Caco-2 (cell line): ENCODE results near the gene SPCS3. TPM values are rescaled to one million over a fixed set of nuclear protein-coding genes. Genes with fewer than 3 reads are reported as not detected.

ENCODE experiments used
- BruUV-seq: library from RNA; stranded (reverse); fragments of 400-500 nt; replicated peaks from 2 replicates; lab custom pipeline; 2021; lab: Mats Ljungman, UMichigan
- CTCF ChIA-PET: fragments of 300-600 bp; sonication (Branson Sonifier 250); formaldehyde crosslinking; loops from one replicate; lab custom pipeline; 2022; ENCODE audit warnings: antibody characterized with exemption; lab: Charles Lee
- POLR2A ChIA-PET: fragments of 300-600 bp; sonication (Branson Sonifier 250); formaldehyde crosslinking; loops from one replicate; lab custom pipeline; 2022; ENCODE audit warnings: antibody characterized with exemption; lab: Charles Lee
- DNase-seq, 2 experiments: peaks; one replicate each; pipeline versions ENCODE4 v3.0.0 to v3.0.0-alpha.2; 2020 to 2022
- H3K27me3 ChIP-seq: replicated peaks from 2 replicates; pipeline ENCODE4 v1.6.0; 2011; ENCODE audit warnings: low read length; ENCODE audit not compliant: control insufficient read depth, insufficient read depth
- H3K36me3 ChIP-seq: 2 replicates; pipeline ENCODE4 v1.5.1; 2011; ENCODE audit warnings: low read length; ENCODE audit not compliant: control insufficient read depth, insufficient read depth
- H3K4me1 ChIP-seq: fragments of 250-450 bp; sonication (Bioruptor Pico); 2 replicates; pipeline ENCODE4 v1.5.1; 2020; ENCODE audit warnings: mild to moderate bottlenecking
- H3K4me3 ChIP-seq: 2 replicates; pipeline ENCODE4 v1.5.1; 2011; ENCODE audit warnings: low read depth, mild to moderate bottlenecking, control low read depth, low read length
- H3K9me3 ChIP-seq: fragments of 250-450 bp; sonication (Bioruptor Pico); 2 replicates; pipeline ENCODE4 v1.5.1; 2020; ENCODE audit warnings: mild to moderate bottlenecking, moderate library complexity
- H3K27ac Mint-ChIP-seq: one replicate; pipeline ENCODE4 v1.8.0; 2022; ENCODE audit warnings: mixed read lengths; ENCODE audit not compliant: unreplicated experiment
- H3K27me3 Mint-ChIP-seq: one replicate; pipeline ENCODE4 v1.8.0; 2022; ENCODE audit warnings: mixed read lengths; ENCODE audit not compliant: insufficient read depth, unreplicated experiment
- H3K36me3 Mint-ChIP-seq: one replicate; pipeline ENCODE4 v1.8.0; 2022; ENCODE audit warnings: mild to moderate bottlenecking, mixed read lengths; ENCODE audit not compliant: insufficient read depth, unreplicated experiment
- H3K4me1 Mint-ChIP-seq: one replicate; pipeline ENCODE4 v1.8.0; 2022; ENCODE audit warnings: low read depth, mixed read lengths; ENCODE audit not compliant: unreplicated experiment
- H3K4me3 Mint-ChIP-seq: one replicate; pipeline ENCODE4 v1.8.0; 2022; ENCODE audit warnings: mild to moderate bottlenecking, moderate library complexity, mixed read lengths; ENCODE audit not compliant: unreplicated experiment
- H3K9me3 Mint-ChIP-seq: one replicate; pipeline ENCODE4 v1.8.0; 2022; ENCODE audit warnings: mixed read lengths; ENCODE audit not compliant: unreplicated experiment
- CTCF ChIP-seq, 2 experiments: fragments of 200-600 bp in 1 of 2; IDR thresholded peaks; 1 replicate in 1 of 2; 2 replicates in 1 of 2; pipeline versions ENCODE4 v1.5.1 to v1.8.0; 2011 to 2022; ENCODE audit warnings: antibody characterized with exemption in 1 of 2, control low read depth in 1 of 2, inconsistent platforms in 1 of 2, low read depth in 1 of 2, low read length in 1 of 2, mild to moderate bottlenecking in 1 of 2, moderate library complexity in 1 of 2; ENCODE audit not compliant: insufficient read depth in 1 of 2, severe bottlenecking in 1 of 2, unreplicated experiment in 1 of 2
- intact Hi-C: fragments of 100-400 bp; cut with micrococcal nuclease; formaldehyde crosslinking; loops from one replicate; pipeline ENCODE4 v1.10.0; 2022; ENCODE audit not compliant: unreplicated experiment
- total RNA-seq: library from RNA; stranded (reverse); gene quantifications from 2 replicates; pipeline ENCODE4 v1.2.3, GENCODE V29; 2022

Gene SPCS3
- total RNA-seq, 1 experiment from 2014 or later: 56.2 TPM

- no peak for DNase-seq
- H3K36me3 Mint-ChIP-seq: no peaks in the 10 kb centered on the region
- intact Hi-C loops: no loop called here
- Histone ChIP-seq H3K9me3 (no peaks in the 10 kb centered on the region), H3K4me1 (no peaks in the 10 kb centered on the region), H3K27me3 (no peaks in the 10 kb centered on the region), H3K36me3 (no peaks in the 10 kb centered on the region), H3K4me3 (no peak overlapping the region)
- H3K4me1 Mint-ChIP-seq: no peaks in the 10 kb centered on the region
- CTCF ChIA-PET: no interaction called here
- no peak overlapping the region for H3K27ac Mint-ChIP-seq
- no peaks in the 10 kb centered on the region for H3K27me3 Mint-ChIP-seq
- POLR2A ChIA-PET: no interaction called here
- H3K9me3 Mint-ChIP-seq: peaks cover 1% of the 10 kb centered on the region
- no peak for TF ChIP-seq CTCF (IDR thresholded peaks at IDR 0.05; ENCODE audit: insufficient read depth in 1 of 2, low read depth in 1 of 2, low read length in 1 of 2, severe bottlenecking in 1 of 2, unreplicated experiment in 1 of 2)
- H3K4me3 Mint-ChIP-seq: no peak overlapping the region
- no TSS peak for BruUV-seq
Observed at GRCh38 chr4:176354884-176355283, 35.1 kb downstream of the SPCS3 start.

- no peak overlapping the region for H3K27ac Mint-ChIP-seq
- no peak for DNase-seq
- H3K4me1 Mint-ChIP-seq: no peaks in the 10 kb centered on the region
- H3K27me3 Mint-ChIP-seq: no peaks in the 10 kb centered on the region
- CTCF ChIA-PET: no interaction called here
- no peaks in the 10 kb centered on the region for H3K27me3 ChIP-seq
- no peak overlapping the region for H3K4me3 ChIP-seq
- no peaks in the 10 kb centered on the region for H3K4me1 ChIP-seq
- no peaks in the 10 kb centered on the region for H3K36me3 ChIP-seq
- no peaks in the 10 kb centered on the region for H3K36me3 Mint-ChIP-seq
- no peaks in the 10 kb centered on the region for H3K9me3 Mint-ChIP-seq
- H3K4me3 Mint-ChIP-seq: no peak overlapping the region
- POLR2A ChIA-PET: no interaction called here
- no peaks in the 10 kb centered on the region for H3K9me3 ChIP-seq
- intact Hi-C loops: no loop called here
- TF ChIP-seq CTCF (IDR thresholded peaks at IDR 0.05; ENCODE audit: insufficient read depth in 1 of 2, low read depth in 1 of 2, low read length in 1 of 2, severe bottlenecking in 1 of 2, unreplicated experiment in 1 of 2): no peak
- no TSS peak for BruUV-seq
Observed at GRCh38 chr4:176357359-176358082, 37.8 kb downstream of the SPCS3 start.

- Mint-ChIP-seq H3K9me3 (no peaks in the 10 kb centered on the region), H3K27ac (no peak overlapping the region), H3K36me3 (no peaks in the 10 kb centered on the region), H3K27me3 (no peaks in the 10 kb centered on the region), H3K4me3 (no peak overlapping the region), H3K4me1 (no peaks in the 10 kb centered on the region)
- H3K9me3 ChIP-seq: no peaks in the 10 kb centered on the region
- ChIA-PET CTCF (no interaction called here), POLR2A (no interaction called here)
- H3K4me1 ChIP-seq: no peaks in the 10 kb centered on the region
- no peak overlapping the region for H3K4me3 ChIP-seq
- TF ChIP-seq CTCF (IDR thresholded peaks at IDR 0.05; ENCODE audit: insufficient read depth in 1 of 2, low read depth in 1 of 2, low read length in 1 of 2, severe bottlenecking in 1 of 2, unreplicated experiment in 1 of 2): no peak
- no peak for DNase-seq
- BruUV-seq: no TSS peak
- no peaks in the 10 kb centered on the region for H3K36me3 ChIP-seq
- no peaks in the 10 kb centered on the region for H3K27me3 ChIP-seq
- intact Hi-C loops: no loop called here
Observed at GRCh38 chr4:176358083-176358469, 38.3 kb downstream of the SPCS3 start.
